Liver (tissue), 9 donors: Measurements from ENCODE around the gene CR1L. TPM values are rescaled to one million over a fixed set of nuclear protein-coding genes. Genes with fewer than 3 reads are reported as not detected.

Experiments used
- DNase-seq: peaks from one replicate; pipeline ENCODE4 v3.0.0-alpha.2; 2017; ENCODE audit warnings: low spot score
- H3K27ac ChIP-seq, 2 donors: one replicate each; pipeline ENCODE4 v1.7.0; 2013; ENCODE audit warnings: inconsistent platforms in 2 of 2, low read length in 2 of 2, control low read depth in 1 of 2, low read depth in 1 of 2, mild to moderate bottlenecking in 1 of 2
- H3K27me3 ChIP-seq, 4 donors: one replicate each; pipeline versions ENCODE4 v1.6.1 to v1.7.0; 2013; ENCODE audit warnings: low read length in 3 of 4, inconsistent platforms in 1 of 4, mild to moderate bottlenecking in 1 of 4, moderate library complexity in 1 of 4; ENCODE audit not compliant: control insufficient read depth in 4 of 4, insufficient read depth in 4 of 4
- H3K36me3 ChIP-seq, 4 donors: one replicate each; pipeline versions ENCODE4 v1.6.1 to v1.7.0; 2013; ENCODE audit warnings: low read length in 3 of 4, mild to moderate bottlenecking in 3 of 4, low read depth in 1 of 4, moderate library complexity in 1 of 4; ENCODE audit not compliant: control insufficient read depth in 4 of 4, insufficient read depth in 3 of 4
- H3K4me1 ChIP-seq, 4 donors: one replicate each; pipeline versions ENCODE4 v1.6.1 to v1.7.0; 2013; ENCODE audit warnings: low read length in 3 of 4, mild to moderate bottlenecking in 3 of 4, moderate library complexity in 1 of 4; ENCODE audit not compliant: control insufficient read depth in 4 of 4, insufficient read depth in 4 of 4
- H3K4me3 ChIP-seq, 3 donors: one replicate each; pipeline versions ENCODE4 v1.6.1 to v1.7.0; 2013; ENCODE audit warnings: low read length in 3 of 3, control low read depth in 1 of 3, low read depth in 1 of 3, mild to moderate bottlenecking in 1 of 3
- H3K9ac ChIP-seq, 2 donors: one replicate each; pipeline ENCODE4 v1.7.0; 2013; ENCODE audit warnings: low read length in 2 of 2, mild to moderate bottlenecking in 2 of 2, moderate library complexity in 2 of 2, control low read depth in 1 of 2, low read depth in 1 of 2
- H3K9me3 ChIP-seq, 4 donors: one replicate each; pipeline versions ENCODE4 v1.6.1 to v1.7.0; 2013; ENCODE audit warnings: low read length in 3 of 4; ENCODE audit not compliant: control insufficient read depth in 4 of 4
- ATF3 ChIP-seq: IDR thresholded peaks from 2 replicates; pipeline ENCODE4 v1.6.1; 2016; ENCODE audit warnings: antibody characterized with exemption
- CTCF ChIP-seq: fragments of 150-350 bp; IDR thresholded peaks from 2 replicates; pipeline ENCODE4 v1.5.1; 2017; ENCODE audit warnings: improper control_type of control experiment, low read depth, low read length; ENCODE audit not compliant: missing input control
- EGR1 ChIP-seq, 2 donors: IDR thresholded peaks; 2 replicates each; pipeline ENCODE4 v1.6.1; 2016 to 2018; ENCODE audit warnings: antibody characterized with exemption in 2 of 2, low read depth in 2 of 2
- FOXA1 ChIP-seq: IDR thresholded peaks from 2 replicates; pipeline ENCODE4 v1.6.1; 2016; ENCODE audit warnings: antibody characterized with exemption
- FOXA2 ChIP-seq: IDR thresholded peaks from 2 replicates; pipeline ENCODE4 v1.6.1; 2016; ENCODE audit warnings: antibody characterized with exemption
- GABPA ChIP-seq, 2 donors: IDR thresholded peaks in 1 of 2; conservative IDR thresholded peaks in 1 of 2; 2 replicates each; pipeline ENCODE4 v1.6.1; 2016; ENCODE audit warnings: antibody characterized with exemption in 2 of 2, mild to moderate bottlenecking in 1 of 2, moderate library complexity in 1 of 2
- HNF4A ChIP-seq, 2 donors: conservative IDR thresholded peaks; 2 replicates each; pipeline ENCODE4 v1.6.1; 2016; ENCODE audit warnings: antibody characterized with exemption in 2 of 2, mild to moderate bottlenecking in 2 of 2
- JUND ChIP-seq, 2 donors: IDR thresholded peaks; 2 replicates each; pipeline ENCODE4 v1.6.1; 2016; ENCODE audit warnings: antibody characterized with exemption in 2 of 2
- MAX ChIP-seq: IDR thresholded peaks from 2 replicates; pipeline ENCODE4 v1.6.1; 2016; ENCODE audit warnings: antibody characterized with exemption
- RAD21 ChIP-seq, 2 donors: IDR thresholded peaks; 2 replicates each; pipeline ENCODE4 v1.6.1; 2016; ENCODE audit warnings: antibody characterized with exemption in 2 of 2, mild to moderate bottlenecking in 2 of 2
- REST ChIP-seq: IDR thresholded peaks from 2 replicates; pipeline ENCODE4 v1.6.1; 2016; ENCODE audit warnings: antibody characterized with exemption, mild to moderate bottlenecking
- RXRA ChIP-seq, 2 donors: IDR thresholded peaks; 2 replicates each; pipeline ENCODE4 v1.6.1; 2017 to 2018; ENCODE audit warnings: antibody characterized with exemption in 2 of 2, mild to moderate bottlenecking in 1 of 2
- SP1 ChIP-seq: IDR thresholded peaks from 2 replicates; pipeline ENCODE4 v1.6.1; 2018; ENCODE audit warnings: antibody characterized with exemption, mild to moderate bottlenecking
- TAF1 ChIP-seq: conservative IDR thresholded peaks from 2 replicates; pipeline ENCODE4 v1.6.1; 2016; ENCODE audit warnings: antibody characterized with exemption, mild to moderate bottlenecking
- YY1 ChIP-seq: IDR thresholded peaks from 2 replicates; pipeline ENCODE4 v1.6.1; 2016; ENCODE audit warnings: antibody characterized with exemption, mild to moderate bottlenecking
- ZBTB33 ChIP-seq: IDR thresholded peaks from 2 replicates; pipeline ENCODE4 v1.6.1; 2016; ENCODE audit warnings: antibody characterized with exemption
- WGBS: extraction: QIAGEN DNeasy Blood & Tissue Kit; methylation state at CpG from one replicate; pipeline ENCODE4 v1.1.7; 2013; 5-methylcytosine and 5-hydroxymethylcytosine counted together
- polyA plus RNA-seq, 2 donors: library from polyadenylated mRNA; stranded (reverse) in 1 of 2; unstranded in 1 of 2; fragments of 200-250 nt in 1 of 2; fragments of >200 nt in 1 of 2; fragmentation: Nextera tagmentation in 1 of 2; extraction: Ambion mirVana in 1 of 2; gene quantifications; one replicate each; pipeline versions ENCODE4 v1.2.1 to v1.2.3, GENCODE V29; 2013 to 2015
- total RNA-seq, 2 donors: library from RNA; depleted of rRNA; stranded (reverse); fragments of >200 nt; gene quantifications; one replicate each; pipeline ENCODE4 v1.2.3, GENCODE V29; 2014
- donor health status: healthy.
- donor health status: healthy.
- donor health status: healthy.
- donor health status: healthy.
- donor health status: healthy.

Gene CR1L
- total and polyA plus RNA-seq, 4 donors, result 0.18 to 30.9 (median 0.42) TPM

- Histone ChIP-seq H3K36me3 (no peaks in the 10 kb centered on the region), H3K27ac (no peak overlapping the region), H3K4me3 (no peak overlapping the region), H3K9me3 (no peaks in the 10 kb centered on the region), H3K27me3 (no peaks in the 10 kb centered on the region), H3K4me1 (no peaks in the 10 kb centered on the region), H3K9ac (no peak overlapping the region)
- no peak for DNase-seq
- 93% methylated on average over 4 of the region's 4 CpGs for WGBS
- TF ChIP-seq ZBTB33, result no peak
- TF ChIP-seq HNF4A (conservative IDR thresholded peaks at IDR 0.05), result no peak
- no peak for TF ChIP-seq FOXA2
- no peak for TF ChIP-seq SP1
- TF ChIP-seq JUND (IDR thresholded peaks at IDR 0.05), result no peak
- no peak for TF ChIP-seq YY1
- TF ChIP-seq TAF1, result no peak
- no peak for TF ChIP-seq FOXA1
- no peak for TF ChIP-seq ATF3
- no peak for TF ChIP-seq RAD21 (IDR thresholded peaks at IDR 0.05)
- TF ChIP-seq GABPA (IDR thresholded peaks at IDR 0.05 in 1 of 2, conservative IDR thresholded peaks at IDR 0.05 in 1 of 2), result no peak
- no peak for TF ChIP-seq MAX
- TF ChIP-seq RXRA (IDR thresholded peaks at IDR 0.05), result no peak
- TF ChIP-seq CTCF, result no peak
- no peak for TF ChIP-seq REST
- TF ChIP-seq EGR1 (IDR thresholded peaks at IDR 0.05; ENCODE audit: low read depth in 2 of 2), result no peak
Observed at GRCh38 chr1:207744000-207744534, 99.1 kb downstream of the CR1L start.

- Histone ChIP-seq H3K27me3 (no peaks in the 10 kb centered on the region), H3K27ac (no peak overlapping the region), H3K36me3 (no peaks in the 10 kb centered on the region), H3K9ac (no peak overlapping the region), H3K9me3 (no peaks in the 10 kb centered on the region), H3K4me3 (no peak overlapping the region), H3K4me1 (no peaks in the 10 kb centered on the region)
- 83% methylated on average over 1 of the region's 1 CpG for WGBS
- TF ChIP-seq RAD21 (IDR thresholded peaks at IDR 0.05), result no peak
- TF ChIP-seq SP1, result no peak
- no peak for TF ChIP-seq YY1
- TF ChIP-seq HNF4A (conservative IDR thresholded peaks at IDR 0.05), result no peak
- TF ChIP-seq GABPA (IDR thresholded peaks at IDR 0.05 in 1 of 2, conservative IDR thresholded peaks at IDR 0.05 in 1 of 2), result no peak
- TF ChIP-seq CTCF, result no peak
- no peak for DNase-seq
Observed at GRCh38 chr1:207745285-207745684, 100.4 kb downstream of the CR1L start.
